Measurements from ENCODE around the gene MAPK10. TPM values are rescaled to one million over a fixed set of nuclear protein-coding genes. Genes with fewer than 3 reads are reported as not detected.

Gene MAPK10
- total RNA-seq, 1 experiment from 2014 or later, result 4.7 TPM

- no peaks in the 10 kb centered on the region for H3K27me3 ChIP-seq (ENCODE audit: insufficient read depth, low read length)
- no peaks in the 10 kb centered on the region for H3K9me3 ChIP-seq (ENCODE audit: control insufficient read depth, low read depth, low read length)
- H3T11ph ChIP-seq (ENCODE audit: low read length), result no peak overlapping the region
- Mint-ChIP-seq H3K27me3 (ENCODE audit: low read depth) (no peaks in the 10 kb centered on the region), H3K4me1 (peaks cover 10 to 12% of the 10 kb centered on the region in 2 experiments), H3K4me3 (no peak overlapping the region), H3K36me3 (ENCODE audit: insufficient read depth in 1 of 3, low read depth in 3 of 3) (peaks cover 0 to 9% (median 6%) of the 10 kb centered on the region in 3 experiments; a peak in 3 of 7 replicates), H3K9me3 (peaks cover 5 to 11% of the 10 kb centered on the region in 2 experiments; a peak in 3 of 5 replicates), H3K27ac (peak overlapping the region in 1 of 3 experiments; percentile 20; a peak in 1 of 7 replicates)
- H2BK12ac ChIP-seq (ENCODE audit: insufficient read length, low read depth, low read length), result no peak overlapping the region
- no peak overlapping the region for H2BK120ac ChIP-seq (ENCODE audit: low read depth, low read length, poor library complexity, severe bottlenecking)
- H3K14ac ChIP-seq (ENCODE audit: insufficient read depth, low read length), result no peak overlapping the region
- no peak overlapping the region for H2BK5ac ChIP-seq (ENCODE audit: insufficient read length, low read length)
- no peak overlapping the region for H2BK15ac ChIP-seq (ENCODE audit: low read depth, low read length)
- no peaks in the 10 kb centered on the region for H4K20me1 ChIP-seq (ENCODE audit: control insufficient read depth, insufficient read depth, insufficient read length)
- H3K9ac ChIP-seq (ENCODE audit: extremely low read depth, insufficient read length, low read length), result no peak overlapping the region
- no peaks in the 10 kb centered on the region for H3K23me2 ChIP-seq (ENCODE audit: insufficient read length, low read depth, low read length, poor library complexity, severe bottlenecking)
- H3K79me1 ChIP-seq (ENCODE audit: insufficient read depth, low read depth, low read length, poor library complexity, severe bottlenecking), result no peaks in the 10 kb centered on the region
- no peak overlapping the region for H2AK5ac ChIP-seq (ENCODE audit: insufficient read length, low read length)
- no peak overlapping the region for H4K91ac ChIP-seq (ENCODE audit: insufficient read length, low read depth, low read length)
- no peaks in the 10 kb centered on the region for H3K79me2 ChIP-seq (ENCODE audit: insufficient read depth, low read length)
- DNase-seq, result no peak
- H4K5ac ChIP-seq (ENCODE audit: insufficient read length, low read depth, low read length), result no peak overlapping the region
- no peak overlapping the region for H3K4ac ChIP-seq (ENCODE audit: low read depth, low read length)
- no peak for TF ChIP-seq CTCF (conservative IDR thresholded peaks at IDR 0.05)
- no peak overlapping the region for H3K27ac ChIP-seq (ENCODE audit: insufficient read length, low read depth, low read length)
- H3K23ac ChIP-seq (ENCODE audit: insufficient read length, low read depth, low read length), result no peak overlapping the region
- no peak overlapping the region for H4K8ac ChIP-seq (replicated peaks; ENCODE audit: insufficient read length, low read depth, low read length)
- no peak overlapping the region for H3K4me2 ChIP-seq (ENCODE audit: insufficient read depth, insufficient read length, low read length)
- no peak overlapping the region for H3K56ac ChIP-seq (ENCODE audit: insufficient read length, low read depth, low read length)
- H3K18ac ChIP-seq (ENCODE audit: insufficient read length, low read depth, low read length), result no peak overlapping the region
- no peak overlapping the region for H2AFZ ChIP-seq (ENCODE audit: low read length)
- no peak overlapping the region for H2BK20ac ChIP-seq (ENCODE audit: low read depth, low read length, poor library complexity, severe bottlenecking)
- H3K4me1 ChIP-seq (ENCODE audit: insufficient read depth, low read length), result no peaks in the 10 kb centered on the region
These were observed 52.4 kb downstream of the MAPK10 start for GRCh38 chr4:86307432-86307831.
